Urinary bladder (tissue), 4 donors: Measurements from ENCODE around the gene PRKAG1. TPM values are rescaled to one million over a fixed set of nuclear protein-coding genes. Genes with fewer than 3 reads are reported as not detected.
A peak's percentile ranks its signal among the peaks of the same experiment; 100 is the strongest.
"Not testable (repeated sequence)": the region's sequence is repeated elsewhere in the genome, so short reads cannot be mapped to it uniquely, and the experiment has no call there.

Experiments
- DNase-seq: peaks from one replicate; pipeline ENCODE4 v3.0.0-alpha.2; 2015; ENCODE audit errors: extremely low spot score
- H3K27ac ChIP-seq: one replicate; pipeline ENCODE4 v1.5.1; 2013; ENCODE audit warnings: low read depth, mild to moderate bottlenecking, moderate library complexity
- H3K36me3 ChIP-seq: one replicate; pipeline ENCODE4 v1.6.1; 2013; ENCODE audit warnings: mild to moderate bottlenecking, moderate library complexity; ENCODE audit not compliant: insufficient read depth
- H3K4me1 ChIP-seq: one replicate; pipeline ENCODE4 v1.6.1; 2013; ENCODE audit warnings: mild to moderate bottlenecking, moderate library complexity; ENCODE audit not compliant: insufficient read depth
- H3K4me3 ChIP-seq: one replicate; pipeline ENCODE4 v1.5.1; 2013; ENCODE audit warnings: low read depth, low read length
- WGBS: extraction: QIAGEN DNeasy Blood & Tissue Kit; methylation state at CpG from one replicate; pipeline ENCODE4 v1.1.7; 2013; 5-methylcytosine and 5-hydroxymethylcytosine counted together
- polyA plus RNA-seq: library from polyadenylated mRNA; stranded (reverse); fragments of 200-250 nt; gene quantifications from one replicate; pipeline ENCODE4 v1.2.3, GENCODE V29; 2013
- total RNA-seq: library from RNA; depleted of rRNA; stranded (reverse); fragments of >200 nt; gene quantifications from one replicate; pipeline ENCODE4 v1.2.3, GENCODE V29; 2014
- donor health status: healthy with polysubstance abuse.
- donor health status: healthy.

Gene PRKAG1
- 41.8 TPM for total RNA-seq
- 63.3 TPM for polyA plus RNA-seq

DNA sequence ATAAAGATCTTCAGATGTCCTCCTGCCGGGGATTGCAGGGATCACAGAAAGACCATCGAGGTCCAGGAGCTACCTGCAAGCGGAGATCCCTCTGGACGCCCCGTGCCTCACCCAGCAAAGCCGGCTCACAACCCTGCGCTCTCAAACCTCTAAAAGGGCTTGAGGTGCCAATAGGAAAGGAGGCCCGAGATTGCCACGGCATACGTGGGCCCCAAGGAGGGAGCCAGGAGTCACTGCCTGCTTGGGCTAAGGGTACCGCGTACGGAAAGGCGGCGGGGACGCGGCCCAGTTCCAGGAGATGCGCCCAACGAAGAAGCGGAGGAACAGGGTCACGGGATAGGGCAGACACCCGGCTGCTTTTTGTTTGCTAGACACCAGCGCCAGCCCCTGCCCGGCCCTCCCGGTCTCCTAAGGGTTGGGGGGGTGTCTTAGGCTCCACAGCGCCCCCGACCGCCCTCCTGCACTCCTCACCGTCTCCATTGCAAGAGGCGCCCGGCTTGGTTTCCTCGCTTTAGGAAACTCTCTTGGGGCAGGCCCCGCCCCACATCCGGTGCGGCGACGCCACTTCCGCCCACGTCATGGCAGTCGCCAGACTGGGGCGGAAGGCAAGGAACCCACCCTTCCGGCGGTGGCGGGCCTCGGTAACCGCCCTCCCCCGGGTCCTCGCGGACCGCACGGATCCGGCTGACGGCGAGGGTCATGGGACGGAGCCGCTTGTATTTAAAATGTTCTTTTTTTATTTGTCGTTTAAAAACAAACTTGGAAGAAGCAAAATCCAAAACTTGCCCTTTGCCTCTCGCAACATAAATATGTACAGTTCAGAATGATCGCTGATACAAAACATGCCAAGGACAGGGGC is at the start of gene PRKAG1:
TSS of gene PRKAG1 (minus strand) at position 516 of the 859 bp plus-strand sequence. CDS start at position 480, 36 bp downstream.
- peak; percentile 83 for DNase-seq
- Histone ChIP-seq H3K4me1 (no peaks in the 10 kb centered on the region), H3K4me3 (peak within 1 kb of the TSS; percentile 92), H3K27ac (peak within 1 kb of the TSS; percentile 91), H3K36me3 (no peaks in the 10 kb centered on the region)
- WGBS = under 1% methylated on average over 59 of the region's 59 CpGs

- DNase-seq = no peak
- 61% methylated on average over 4 of the region's 4 CpGs for WGBS
- Histone ChIP-seq H3K27ac (no peak overlapping the region), H3K36me3 (no peaks in the 10 kb centered on the region), H3K4me1 (peaks cover 2% of the 10 kb centered on the region), H3K4me3 (no peak overlapping the region)
These were observed 47.5 kb upstream of the PRKAG1 start for GRCh38 chr12:49066120-49066519.

DNA sequence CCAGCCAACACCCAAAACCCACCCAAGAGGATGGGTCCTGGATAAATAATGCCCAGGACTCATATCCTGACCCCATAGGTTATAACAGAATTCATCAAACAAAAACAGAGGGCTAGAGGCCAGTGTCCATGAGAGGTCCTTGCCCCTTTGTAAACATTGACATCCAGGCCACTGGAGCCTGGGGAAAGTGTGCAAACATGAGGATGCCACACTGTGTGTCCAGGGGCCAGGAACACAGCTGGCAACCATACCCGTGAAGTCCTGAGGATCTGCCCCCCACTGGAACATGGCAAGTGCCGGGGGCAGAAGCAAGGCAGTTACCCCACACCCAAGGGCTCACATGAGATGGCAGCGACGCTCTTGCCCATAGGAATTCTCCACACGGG is 46.2 kb upstream of the PRKAG1 start:
- no peak for DNase-seq
- 91% methylated on average over 5 of the region's 5 CpGs for WGBS

GRCh38 chr12:49061916-49062315 is 43.3 kb upstream of the PRKAG1 start:
- H3K36me3 ChIP-seq, H3K4me1 ChIP-seq, H3K27ac ChIP-seq, DNase-seq, H3K4me3 ChIP-seq: not testable (repeated sequence)
- 91% methylated on average over 17 of the region's 17 CpGs for WGBS

More for the DNA sequence above, 46.2 kb upstream of the PRKAG1 start:
- no peaks in the 10 kb centered on the region for H3K36me3 ChIP-seq
- no peaks in the 10 kb centered on the region for H3K4me1 ChIP-seq
- no peak overlapping the region for H3K4me3 ChIP-seq
- no peak overlapping the region for H3K27ac ChIP-seq

DNA sequence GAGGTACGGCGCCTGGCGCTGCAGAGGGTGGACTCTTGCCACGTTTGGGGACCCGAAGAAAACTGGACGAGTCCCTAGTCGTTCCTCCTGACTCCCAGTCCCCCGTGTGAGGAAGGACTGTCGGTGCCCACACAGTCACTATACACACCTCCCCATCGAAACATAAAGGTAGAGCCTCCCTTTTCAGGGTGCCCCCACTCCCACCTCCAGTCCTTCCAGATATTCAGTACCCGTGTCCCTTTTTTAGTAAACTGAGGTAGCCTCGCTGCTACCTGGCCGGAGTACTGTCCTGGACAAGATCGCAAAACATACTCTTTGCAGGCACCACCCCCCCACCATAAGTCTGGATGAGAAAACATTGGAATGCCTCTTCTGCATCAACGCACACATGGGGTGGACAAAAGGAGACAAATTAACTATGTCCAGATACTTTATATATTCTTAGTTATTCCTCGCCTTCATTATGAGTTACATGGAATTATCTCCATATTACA is 42.6 kb upstream of the PRKAG1 start:
- no peak overlapping the region for H3K27ac ChIP-seq
- H3K36me3 ChIP-seq = no peaks in the 10 kb centered on the region
- peak overlapping the region; percentile 96 for H3K4me3 ChIP-seq
- no peak for DNase-seq
- 7% methylated on average over 16 of the region's 16 CpGs for WGBS
- no peaks in the 10 kb centered on the region for H3K4me1 ChIP-seq

DNA sequence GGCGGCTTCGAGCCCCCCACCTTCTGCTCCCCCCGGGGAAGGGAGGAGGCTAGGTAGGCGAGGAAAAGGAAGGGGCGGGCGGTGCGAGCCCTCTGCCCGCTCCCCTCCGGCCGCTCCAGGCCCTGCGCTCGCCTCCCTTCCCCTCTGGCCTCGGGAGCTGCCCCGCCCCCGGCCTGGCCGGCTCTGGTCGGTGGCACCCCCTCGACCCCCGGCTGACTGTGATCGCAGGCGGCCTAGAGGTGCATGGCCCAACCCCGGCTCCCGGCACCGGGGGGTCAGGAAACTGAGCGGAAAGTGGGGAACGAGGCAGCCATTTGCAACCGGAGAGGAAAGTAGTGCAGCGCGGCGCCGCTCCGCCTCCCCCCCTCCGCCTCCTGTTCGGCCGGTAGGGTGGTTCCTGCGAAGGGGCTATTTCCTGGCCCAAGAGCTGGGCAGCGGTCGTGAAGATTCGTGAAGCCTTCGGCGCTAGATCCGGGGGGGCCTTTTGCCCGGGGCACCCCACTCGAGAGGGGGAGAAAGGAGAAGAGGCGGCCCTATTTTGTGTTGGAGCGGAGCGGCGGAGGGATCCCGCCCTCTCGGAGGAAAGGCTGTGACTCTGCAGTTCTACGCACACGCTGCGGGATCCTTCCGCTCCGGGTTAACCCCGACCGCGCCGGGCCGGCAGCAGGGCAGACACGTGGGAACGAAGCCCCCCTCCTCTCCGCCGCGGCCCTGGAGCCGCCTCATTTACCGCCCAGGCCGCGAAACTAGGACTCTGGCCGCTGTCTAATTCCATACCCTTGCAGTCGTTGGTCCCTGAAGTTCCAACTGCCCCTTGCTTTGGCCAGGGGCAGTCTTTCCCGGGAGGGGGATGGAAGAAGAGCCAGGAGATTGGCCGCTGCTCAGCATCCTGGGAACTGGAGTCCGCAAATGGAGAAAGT is 41.9 kb upstream of the PRKAG1 start, which contains the start of gene KMT2D:
TSS of gene KMT2D (minus strand) at position 558 of the 920 bp plus-strand sequence. CDS start 5,470 bp downstream, outside the sequence.
- H3K4me1 ChIP-seq = no peaks in the 10 kb centered on the region

GRCh38 chr12:49059299-49060171 is 41.0 kb upstream of the PRKAG1 start:
- H3K4me1 ChIP-seq = no peaks in the 10 kb centered on the region
- WGBS = under 1% methylated on average over 70 of the region's 70 CpGs
- H3K36me3 ChIP-seq = peaks cover 3% of the 10 kb centered on the region
- peak overlapping the region; percentile 97 for H3K27ac ChIP-seq
- no peak for DNase-seq
- H3K4me3 ChIP-seq = peak overlapping the region; percentile 96

More for the DNA sequence above, 41.9 kb upstream of the PRKAG1 start, which contains the start of gene KMT2D:
- peak within 1 kb of the TSS; percentile 96 for H3K4me3 ChIP-seq
- no peaks in the 10 kb centered on the region for H3K36me3 ChIP-seq
- under 1% methylated on average over 73 of the region's 74 CpGs for WGBS
- peak; percentile 84 for DNase-seq
- peak within 1 kb of the TSS; percentile 97 for H3K27ac ChIP-seq

- peak overlapping the region; percentile 96 for H3K4me3 ChIP-seq
- no peak for DNase-seq
- H3K4me1 ChIP-seq = no peaks in the 10 kb centered on the region
- H3K36me3 ChIP-seq = peaks cover 3% of the 10 kb centered on the region
- H3K27ac ChIP-seq = no peak overlapping the region
- whole genome bisulfite sequencing = 0% methylated on average over 1 of the region's 1 CpG
These were observed 40.4 kb upstream of the PRKAG1 start for GRCh38 chr12:49059045-49059298.

DNA sequence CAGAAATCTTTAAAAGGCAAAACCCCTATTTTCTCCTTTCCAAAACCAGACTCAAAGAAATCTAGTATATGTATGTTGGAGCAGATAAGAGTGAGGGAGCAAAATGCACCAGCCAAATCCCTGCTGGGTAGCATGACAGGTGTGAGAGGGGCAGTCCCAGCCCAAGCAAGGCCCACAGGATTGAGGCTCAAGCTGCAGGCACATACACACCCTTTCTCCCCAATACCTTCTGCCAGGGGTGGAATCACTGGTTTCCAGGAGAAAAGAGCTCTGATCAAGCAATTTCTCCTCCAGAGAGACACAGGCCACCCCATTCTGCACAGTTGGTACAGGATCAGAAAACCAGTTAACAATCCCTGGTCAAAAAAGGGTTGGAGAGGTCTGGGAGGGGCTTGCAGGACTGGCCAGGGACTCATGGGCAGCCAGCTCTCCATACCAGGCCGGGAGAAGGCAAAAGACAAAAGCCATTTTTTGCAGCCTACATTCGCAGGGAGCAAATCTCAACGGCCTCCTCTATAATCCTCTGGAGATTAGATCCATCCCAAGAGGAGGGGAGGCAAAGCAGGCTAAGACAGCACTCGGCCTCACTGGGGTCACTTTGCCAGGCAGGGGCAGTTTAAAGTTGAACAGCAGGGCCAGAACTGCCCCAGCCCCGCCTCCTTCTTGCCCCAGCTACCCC is 39.9 kb upstream of the PRKAG1 start:
- H3K27ac ChIP-seq = no peak overlapping the region
- WGBS = 7% methylated on average over 5 of the region's 5 CpGs
- no peak for DNase-seq
- H3K4me3 ChIP-seq = peak overlapping the region; percentile 96
- H3K4me1 ChIP-seq = no peaks in the 10 kb centered on the region
- H3K36me3 ChIP-seq = peaks cover 3% of the 10 kb centered on the region

GRCh38 chr12:49057888-49058287 is 39.3 kb upstream of the PRKAG1 start:
- peak overlapping the region; percentile 96 for H3K4me3 ChIP-seq
- WGBS = 7% methylated on average over 4 of the region's 4 CpGs
- H3K27ac ChIP-seq = peak overlapping the region; percentile 33
- H3K36me3 ChIP-seq = peaks cover 3% of the 10 kb centered on the region
- no peaks in the 10 kb centered on the region for H3K4me1 ChIP-seq
- no peak for DNase-seq

GRCh38 chr12:49055978-49056754 is 37.6 kb upstream of the PRKAG1 start:
- H3K4me3 ChIP-seq = no peak overlapping the region
- peaks cover 7% of the 10 kb centered on the region for H3K36me3 ChIP-seq
- no peak overlapping the region for H3K27ac ChIP-seq
- WGBS = 48% methylated on average over 7 of the region's 7 CpGs
- no peak for DNase-seq
- H3K4me1 ChIP-seq = no peaks in the 10 kb centered on the region

DNA sequence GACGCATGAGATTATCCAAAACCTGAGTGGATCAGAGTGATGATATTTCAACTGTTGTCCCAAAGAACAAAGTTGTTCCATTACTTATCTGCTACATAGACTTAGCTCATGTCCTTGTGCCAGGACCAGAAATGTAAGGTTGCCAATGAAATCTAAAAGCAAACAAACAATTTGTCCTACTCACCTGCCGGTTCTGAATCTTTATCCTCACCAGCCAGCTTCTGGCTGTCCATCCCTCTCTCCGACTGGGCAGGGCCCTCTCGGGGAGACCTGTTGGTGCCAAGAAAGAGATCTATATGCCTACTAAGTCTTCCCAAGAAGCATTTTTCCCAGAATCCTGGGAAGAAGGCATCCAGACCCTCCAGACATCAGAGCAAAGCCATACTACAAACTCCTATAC is 36.5 kb upstream of the PRKAG1 start:
- WGBS = 76% methylated on average over 4 of the region's 4 CpGs
- DNase-seq = no peak
- H3K4me3 ChIP-seq = no peak overlapping the region
- peaks cover 9% of the 10 kb centered on the region for H3K36me3 ChIP-seq
- H3K27ac ChIP-seq = no peak overlapping the region
- no peaks in the 10 kb centered on the region for H3K4me1 ChIP-seq
